Measurements from ENCODE around the gene STPG4. TPM values are rescaled to one million over a fixed set of nuclear protein-coding genes. Genes with fewer than 3 reads are reported as not detected.

The STPG4 gene
- total RNA-seq, 1 experiment from 2014 or later, result 0.13 TPM

GRCh38 chr2:47173986-47174732 lies 19.1 kb upstream of the STPG4 start:
- no peak overlapping the region for H3T11ph ChIP-seq (ENCODE audit: low read length)
- H3K27ac ChIP-seq (ENCODE audit: insufficient read length, low read depth, low read length), result no peak overlapping the region
- DNase-seq, result no peak
- H3K18ac ChIP-seq (ENCODE audit: insufficient read length, low read depth, low read length), result no peak overlapping the region
- no peaks in the 10 kb centered on the region for H3K79me1 ChIP-seq (ENCODE audit: insufficient read depth, low read depth, low read length, poor library complexity, severe bottlenecking)
- H3K4me1 ChIP-seq (ENCODE audit: insufficient read depth, low read length), result peaks cover 14% of the 10 kb centered on the region; the same call in 1 of the 2 replicates
- WGBS (ENCODE audit: extremely low coverage, insufficient read length, low lambda C conversion rate), result no CpG with 5 or more reads among the region's 9 CpGs
- peak overlapping the region; percentile 98 for H3K4me2 ChIP-seq (ENCODE audit: insufficient read depth, insufficient read length, low read length)
- H4K20me1 ChIP-seq (ENCODE audit: control insufficient read depth, insufficient read depth, insufficient read length), result no peaks in the 10 kb centered on the region
- H4K8ac ChIP-seq (replicated peaks; ENCODE audit: insufficient read length, low read depth, low read length), result no peak overlapping the region
- Mint-ChIP-seq H3K27ac (peak overlapping the region in 1 of 3 experiments; percentile 31; a peak in 1 of 7 replicates), H3K4me3 (peak overlapping the region; percentile 90 to 100), H3K9me3 (peaks cover 4 to 7% of the 10 kb centered on the region in 2 experiments; a peak in 4 of 5 replicates), H3K4me1 (peaks cover 61 to 65% of the 10 kb centered on the region in 2 experiments), H3K27me3 (ENCODE audit: low read depth) (peaks cover under 1% of the 10 kb centered on the region), H3K36me3 (ENCODE audit: insufficient read depth in 1 of 3, low read depth in 3 of 3) (peaks cover 15 to 34% (median 31%) of the 10 kb centered on the region in 3 experiments)
- no peak overlapping the region for H4K5ac ChIP-seq (ENCODE audit: insufficient read length, low read depth, low read length)
- H2BK15ac ChIP-seq (ENCODE audit: low read depth, low read length), result no peak overlapping the region
- H3K27me3 ChIP-seq (ENCODE audit: insufficient read depth, low read length), result no peaks in the 10 kb centered on the region
- H2AFZ ChIP-seq (ENCODE audit: low read length), result no peak overlapping the region
- peaks cover 13% of the 10 kb centered on the region for H3K23me2 ChIP-seq (ENCODE audit: insufficient read length, low read depth, low read length, poor library complexity, severe bottlenecking)
- no peak overlapping the region for H2BK120ac ChIP-seq (ENCODE audit: low read depth, low read length, poor library complexity, severe bottlenecking)
- no peak overlapping the region for H2BK20ac ChIP-seq (ENCODE audit: low read depth, low read length, poor library complexity, severe bottlenecking)
- no peak overlapping the region for H4K91ac ChIP-seq (ENCODE audit: insufficient read length, low read depth, low read length)
- H2AK5ac ChIP-seq (ENCODE audit: insufficient read length, low read length), result no peak overlapping the region
- H3K9me3 ChIP-seq (ENCODE audit: control insufficient read depth, low read depth, low read length), result no peaks in the 10 kb centered on the region
- no peak overlapping the region for H3K14ac ChIP-seq (ENCODE audit: insufficient read depth, low read length)
- H3K9ac ChIP-seq (ENCODE audit: extremely low read depth, insufficient read length, low read length), result no peak overlapping the region
- H3K4ac ChIP-seq (ENCODE audit: low read depth, low read length), result no peak overlapping the region
- peaks cover 50% of the 10 kb centered on the region for H3K79me2 ChIP-seq (ENCODE audit: insufficient read depth, low read length)
- no peak for TF ChIP-seq CTCF (conservative IDR thresholded peaks at IDR 0.05)
- H3K56ac ChIP-seq (ENCODE audit: insufficient read length, low read depth, low read length), result no peak overlapping the region
- H2BK5ac ChIP-seq (ENCODE audit: insufficient read length, low read length), result no peak overlapping the region
- no peak overlapping the region for H3K23ac ChIP-seq (ENCODE audit: insufficient read length, low read depth, low read length)
- H2BK12ac ChIP-seq (ENCODE audit: insufficient read length, low read depth, low read length), result no peak overlapping the region
